HEK293 (cell line): ENCODE measurements around the gene FOXP1.
A peak's percentile ranks its signal among the peaks of the same experiment; 100 is the strongest.

Experiments
- CTCF ChIA-PET: fragments of 350-600 bp; formaldehyde crosslinking; extraction: SDS; loops from one replicate; lab custom pipeline; 2021; ENCODE audit warnings: antibody characterized with exemption; lab: Yijun Ruan, JAX
- POLR2A ChIA-PET: fragments of 300-600 bp; formaldehyde crosslinking; extraction: SDS; loops from one replicate; lab custom pipeline; 2020; ENCODE audit warnings: antibody characterized with exemption, inconsistent platforms; lab: Yijun Ruan, JAX
- H3K27ac ChIP-seq: fragments of 200-500 bp; sonication (Bioruptor generic); 2 replicates; pipeline ENCODE4 v1.5.1; 2014; ENCODE audit warnings: low read depth, low read length, control low read depth, inconsistent platforms; ENCODE audit errors: extremely low read depth
- H3K36me3 ChIP-seq, 2 experiments: fragments of 200-500 bp in 1 of 2; sonication (Bioruptor generic) in 1 of 2; 1 replicate in 1 of 2; 2 replicates in 1 of 2; pipeline ENCODE4 v1.5.1; 2014 to 2017; ENCODE audit warnings: inconsistent platforms in 2 of 2, low read length in 2 of 2; ENCODE audit not compliant: control insufficient read depth in 2 of 2, insufficient read depth in 1 of 2
- H3K4me1 ChIP-seq: fragments of 200-500 bp; sonication (Bioruptor generic); 2 replicates; pipeline ENCODE4 v1.5.1; 2014; ENCODE audit warnings: mild to moderate bottlenecking, low read length, inconsistent platforms; ENCODE audit not compliant: control insufficient read depth, insufficient read depth
- H3K4me3 ChIP-seq: 2 replicates; pipeline ENCODE4 v1.5.1; 2011; ENCODE audit warnings: low read depth, mild to moderate bottlenecking, control low read depth, low read length, moderate library complexity
- H3K9me3 ChIP-seq: fragments of 200-500 bp; sonication (Bioruptor generic); 2 replicates; pipeline ENCODE4 v1.5.1; 2014; ENCODE audit warnings: low read depth, low read length, inconsistent platforms; ENCODE audit not compliant: control insufficient read depth, insufficient read depth
- ATF2 ChIP-seq: fragments of 450-650 bp; formaldehyde crosslinking; IDR thresholded peaks from 2 replicates; pipeline ENCODE4 v1.5.1; 2016; ENCODE audit warnings: missing biosample characterization, missing genetic modification characterization, low read depth
- ELK4 ChIP-seq: IDR thresholded peaks from 2 replicates; pipeline ENCODE4 v1.6.1; 2011; ENCODE audit warnings: mild to moderate bottlenecking, low read depth, low read length, borderline replicate concordance
- PRDM1 ChIP-seq: fragments of 450-650 bp; formaldehyde crosslinking; IDR thresholded peaks from 2 replicates; pipeline ENCODE4; 2016; ENCODE audit warnings: missing biosample characterization, missing genetic modification characterization
- PRDM6 ChIP-seq: fragments of 450-650 bp; formaldehyde crosslinking; IDR thresholded peaks from 2 replicates; pipeline ENCODE4 v1.5.1; 2017; ENCODE audit warnings: missing biosample characterization, missing genetic modification characterization
- SP7 ChIP-seq: fragments of 450-650 bp; formaldehyde crosslinking; IDR thresholded peaks from 2 replicates; pipeline ENCODE4 v1.5.1; 2016; ENCODE audit warnings: missing biosample characterization, missing genetic modification characterization
- ZBTB17 ChIP-seq: fragments of 450-650 bp; formaldehyde crosslinking; IDR thresholded peaks from 2 replicates; pipeline ENCODE4 v1.5.1; 2016; ENCODE audit warnings: missing biosample characterization, missing genetic modification characterization
- ZNF16 ChIP-seq: fragments of 450-650 bp; formaldehyde crosslinking; IDR thresholded peaks from 2 replicates; pipeline ENCODE4 v1.5.1; 2016; ENCODE audit warnings: low read depth, missing biosample characterization, missing genetic modification characterization
- ZNF18 ChIP-seq: fragments of 450-650 bp; formaldehyde crosslinking; IDR thresholded peaks from 2 replicates; pipeline ENCODE4 v1.5.1; 2016; ENCODE audit warnings: missing biosample characterization, missing genetic modification characterization
- ZNF280D ChIP-seq: fragments of 450-650 bp; formaldehyde crosslinking; IDR thresholded peaks from 2 replicates; pipeline ENCODE4 v1.5.1; 2016; ENCODE audit warnings: missing biosample characterization, missing genetic modification characterization
- ZNF350 ChIP-seq: fragments of 450-650 bp; formaldehyde crosslinking; IDR thresholded peaks from 2 replicates; pipeline ENCODE4 v1.5.0; 2017; ENCODE audit warnings: missing biosample characterization, mild to moderate bottlenecking, missing genetic modification characterization
- ZNF362 ChIP-seq: fragments of 450-650 bp; formaldehyde crosslinking; IDR thresholded peaks from 2 replicates; pipeline ENCODE4 v1.5.1; 2016; ENCODE audit warnings: missing biosample characterization, missing genetic modification characterization
- ZNF366 ChIP-seq: fragments of 450-650 bp; formaldehyde crosslinking; conservative IDR thresholded peaks from 2 replicates; pipeline ENCODE4 v1.5.1; 2016; ENCODE audit warnings: missing biosample characterization, missing genetic modification characterization
- ZNF404 ChIP-seq: fragments of 450-650 bp; formaldehyde crosslinking; IDR thresholded peaks from 2 replicates; pipeline ENCODE4 v1.5.1; 2017; ENCODE audit warnings: missing biosample characterization, missing genetic modification characterization
- ZNF426 ChIP-seq: fragments of 450-650 bp; formaldehyde crosslinking; IDR thresholded peaks from 2 replicates; pipeline ENCODE4 v1.5.1; 2017; ENCODE audit warnings: missing biosample characterization, missing genetic modification characterization, mild to moderate bottlenecking, inconsistent platforms, moderate library complexity
- ZNF623 ChIP-seq: fragments of 450-650 bp; formaldehyde crosslinking; IDR thresholded peaks from 2 replicates; pipeline ENCODE4 v1.5.1; 2016; ENCODE audit warnings: missing biosample characterization, missing genetic modification characterization
- ZNF629 ChIP-seq: fragments of 450-650 bp; formaldehyde crosslinking; IDR thresholded peaks from 2 replicates; pipeline ENCODE4 v1.5.1; 2017; ENCODE audit warnings: missing biosample characterization, missing genetic modification characterization
- ZNF692 ChIP-seq: fragments of 450-650 bp; formaldehyde crosslinking; IDR thresholded peaks from 2 replicates; pipeline ENCODE4 v1.5.1; 2016; ENCODE audit warnings: missing biosample characterization, missing genetic modification characterization
- ZNF704 ChIP-seq: fragments of 450-650 bp; formaldehyde crosslinking; IDR thresholded peaks from 2 replicates; pipeline ENCODE4 v1.5.1; 2016; ENCODE audit warnings: missing biosample characterization, missing genetic modification characterization
- ZNF76 ChIP-seq: fragments of 450-650 bp; formaldehyde crosslinking; IDR thresholded peaks from 2 replicates; pipeline ENCODE4; 2016; ENCODE audit warnings: low read depth, missing biosample characterization, missing genetic modification characterization, borderline replicate concordance
- ZNF768 ChIP-seq: fragments of 450-650 bp; formaldehyde crosslinking; IDR thresholded peaks from 2 replicates; pipeline ENCODE4 v1.5.1; 2018; ENCODE audit warnings: missing biosample characterization, mild to moderate bottlenecking, missing genetic modification characterization
- ZNF843 ChIP-seq: fragments of 450-650 bp; formaldehyde crosslinking; IDR thresholded peaks from 2 replicates; pipeline ENCODE4 v1.5.1; 2016; ENCODE audit warnings: missing biosample characterization, missing genetic modification characterization

Gene FOXP1

GRCh38 chr3:70982700-70983140 lies 600.8 kb downstream of the FOXP1 start:
- Histone ChIP-seq H3K36me3 (peaks cover 3 to 30% of the 10 kb centered on the region in 2 experiments; a peak in 2 of 3 replicates), H3K9me3 (no peaks in the 10 kb centered on the region), H3K27ac (peak overlapping the region; percentile 53), H3K4me1 (peaks cover 10% of the 10 kb centered on the region), H3K4me3 (no peak overlapping the region)
- POLR2A ChIA-PET, result interaction anchor here (0.5 kb wide), 1 partner anchor 9 kb away, joined by 3 read pairs; no protein-coding TSS in a partner anchor
- TF ChIP-seq ZNF362 (tag by site-specific recombination), result 0 out of 2 replicates have a peak, but pooled peaks have one; percentile 26
- TF ChIP-seq ZNF768 (tag by site-specific recombination), result no peak
- TF ChIP-seq ZBTB17 (tag by site-specific recombination), result 0 out of 2 replicates have a peak, but pooled peaks have one; percentile 42
- TF ChIP-seq SP7 (tag by site-specific recombination), result peak; percentile 9; the same call in 1 of the 2 replicates
- peak; percentile 55 for TF ChIP-seq ZNF366 (tag by site-specific recombination)
- peak; percentile 19; the same call in 1 of the 2 replicates for TF ChIP-seq ZNF629 (tag by site-specific recombination)
- peak; percentile 79 for TF ChIP-seq PRDM6 (tag by site-specific recombination)
- no peak for TF ChIP-seq ZNF18 (tag by site-specific recombination)
- TF ChIP-seq ZNF692 (tag by site-specific recombination), result 0 out of 2 replicates have a peak, but pooled peaks have one; percentile 28
- TF ChIP-seq, all 188 proteins: peak for 7
- CTCF ChIA-PET, result interaction anchor here (0.6 kb wide), 1 partner anchor 478 kb away, joined by 3 read pairs; no protein-coding TSS in a partner anchor

GRCh38 chr3:70982284-70982683 lies 601.2 kb downstream of the FOXP1 start:
- Histone ChIP-seq H3K4me1 (peaks cover 10% of the 10 kb centered on the region), H3K36me3 (peaks cover 4 to 30% of the 10 kb centered on the region in 2 experiments; a peak in 2 of 3 replicates)
- POLR2A ChIA-PET, result no interaction called here
- TF ChIP-seq ZNF623, result no peak
- TF ChIP-seq ZNF350, result no peak
- TF ChIP-seq ZNF843, result no peak
- no peak for TF ChIP-seq ATF2 (tag by site-specific recombination)
- no peak for TF ChIP-seq ZNF16 (tag by site-specific recombination)
- no peak for TF ChIP-seq ZNF404 (tag by site-specific recombination)
- TF ChIP-seq PRDM1 (tag by site-specific recombination), result no peak
- no peak for TF ChIP-seq ZNF280D (tag by site-specific recombination)
- no peak for TF ChIP-seq ZNF426 (tag by site-specific recombination)
- no peak for TF ChIP-seq ELK4
- no peak for TF ChIP-seq ZNF76 (tag by site-specific recombination)
- no peak for TF ChIP-seq ZNF704 (tag by site-specific recombination)

More at GRCh38 chr3:70982284-70982683, 601.2 kb downstream of the FOXP1 start:
- Histone ChIP-seq H3K27ac (no peak overlapping the region), H3K4me3 (no peak overlapping the region), H3K9me3 (no peaks in the 10 kb centered on the region)
- CTCF ChIA-PET, result interaction anchor here (0.6 kb wide), 1 partner anchor 478 kb away, joined by 3 read pairs; no protein-coding TSS in a partner anchor
